ENCODE data around the gene BCOR. TPM values are rescaled to one million over a fixed set of nuclear protein-coding genes. Genes with fewer than 3 reads are reported as not detected.

BCOR gene
- total and polyA plus RNA-seq, 2 of the 13 experiments (the other 11 are each of a cell fraction or from before 2014, with no cell fraction given), result 14.3 to 15.2 TPM

GRCh38 chrX:40105835-40106675 is 8.3 kb upstream of the BCOR start (continued):
- TF ChIP-seq HMGXB3 (CRISPR knock-in tag; IDR thresholded peaks at IDR 0.05; ENCODE audit: borderline replicate concordance) (no peak), RORA (CRISPR knock-in tag; IDR thresholded peaks at IDR 0.05) (no peak), ZNF530 (CRISPR knock-in tag; IDR thresholded peaks at IDR 0.05; ENCODE audit: low read depth) (no peak), POLR2AphosphoS5 (IDR thresholded peaks at IDR 0.05; ENCODE audit: low read depth, low read length) (0 out of 2 replicates have a peak, but pooled peaks have one; percentile 28), ZSCAN30 (CRISPR knock-in tag; IDR thresholded peaks at IDR 0.05) (no peak), ATAD3A (CRISPR knock-in tag; IDR thresholded peaks at IDR 0.05) (no peak), MYNN (CRISPR knock-in tag; IDR thresholded peaks at IDR 0.05; ENCODE audit: low read depth) (no peak), SYNCRIP (IDR thresholded peaks at IDR 0.05; ENCODE audit: insufficient read depth, low read depth, low read length) (no peak), DNMT3B (CRISPR knock-in tag; conservative IDR thresholded peaks at IDR 0.05) (no peak), CERS6 (CRISPR knock-in tag; IDR thresholded peaks at IDR 0.05) (no peak), NR3C1 (CRISPR knock-in tag; IDR thresholded peaks at IDR 0.05) (no peak), DBP (CRISPR knock-in tag; IDR thresholded peaks at IDR 0.05; ENCODE audit: not compliant biosample characterization) (no peak), ZNF878 (CRISPR knock-in tag; IDR thresholded peaks at IDR 0.05) (no peak), DMAP1 (CRISPR knock-in tag; IDR thresholded peaks at IDR 0.05) (no peak), RAD51 (IDR thresholded peaks at IDR 0.05; ENCODE audit: borderline replicate concordance) (no peak), ZNF556 (CRISPR knock-in tag; IDR thresholded peaks at IDR 0.05; ENCODE audit: borderline replicate concordance) (no peak), ZNF343 (CRISPR knock-in tag; IDR thresholded peaks at IDR 0.05) (no peak), MBD4 (IDR thresholded peaks at IDR 0.05; ENCODE audit: borderline replicate concordance, low read length) (no peak), LBX2 (CRISPR knock-in tag; IDR thresholded peaks at IDR 0.05; ENCODE audit: borderline replicate concordance) (no peak), RXRA (CRISPR knock-in tag; IDR thresholded peaks at IDR 0.05) (no peak), HNRNPK (IDR thresholded peaks at IDR 0.05; ENCODE audit: low read depth, low read length, poor library complexity, severe bottlenecking) (peak; percentile 14)
